Uterus (tissue), 2 donors: ENCODE data around the gene DNAH6.

ENCODE experiments used
- POLR2A ChIP-seq, 2 donors: fragments of 450-650 bp; IDR thresholded peaks; one replicate each; pipeline ENCODE4 v1.6.1; 2016; ENCODE audit warnings: antibody characterized with exemption in 2 of 2, mild to moderate bottlenecking in 1 of 2, moderate library complexity in 1 of 2
- TF ChIP-seq, protein P1 (sequence below), 4 experiments: fragments of 200-600 bp in 2 of 4; fragments of 450-650 bp in 2 of 4; sonication (generic) in 2 of 4; IDR thresholded peaks; one replicate each; pipeline ENCODE4 v1.5.1; 2016 to 2019; ENCODE audit warnings: antibody characterized with exemption in 4 of 4, mild to moderate bottlenecking in 2 of 4, moderate library complexity in 1 of 4

- TF ChIP-seq, protein P1, sequence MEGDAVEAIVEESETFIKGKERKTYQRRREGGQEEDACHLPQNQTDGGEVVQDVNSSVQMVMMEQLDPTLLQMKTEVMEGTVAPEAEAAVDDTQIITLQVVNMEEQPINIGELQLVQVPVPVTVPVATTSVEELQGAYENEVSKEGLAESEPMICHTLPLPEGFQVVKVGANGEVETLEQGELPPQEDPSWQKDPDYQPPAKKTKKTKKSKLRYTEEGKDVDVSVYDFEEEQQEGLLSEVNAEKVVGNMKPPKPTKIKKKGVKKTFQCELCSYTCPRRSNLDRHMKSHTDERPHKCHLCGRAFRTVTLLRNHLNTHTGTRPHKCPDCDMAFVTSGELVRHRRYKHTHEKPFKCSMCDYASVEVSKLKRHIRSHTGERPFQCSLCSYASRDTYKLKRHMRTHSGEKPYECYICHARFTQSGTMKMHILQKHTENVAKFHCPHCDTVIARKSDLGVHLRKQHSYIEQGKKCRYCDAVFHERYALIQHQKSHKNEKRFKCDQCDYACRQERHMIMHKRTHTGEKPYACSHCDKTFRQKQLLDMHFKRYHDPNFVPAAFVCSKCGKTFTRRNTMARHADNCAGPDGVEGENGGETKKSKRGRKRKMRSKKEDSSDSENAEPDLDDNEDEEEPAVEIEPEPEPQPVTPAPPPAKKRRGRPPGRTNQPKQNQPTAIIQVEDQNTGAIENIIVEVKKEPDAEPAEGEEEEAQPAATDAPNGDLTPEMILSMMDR (IDR thresholded peaks at IDR 0.05): no peak
- no peak for TF ChIP-seq POLR2A (IDR thresholded peaks at IDR 0.05)
These were observed 255.0 kb downstream of the DNAH6 start for GRCh38 chr2:84771251-84771650.
